ENCODE results near the gene INTS15.

GRCh38 chr7:6649241-6649961 is 59.6 kb downstream of the INTS15 start:
- no peak for TF ChIP-seq POLR2A (IDR thresholded peaks at IDR 0.05)
- TF ChIP-seq POLR2AphosphoS5 (IDR thresholded peaks at IDR 0.05), result no peak

Measured in upper lobe of left lung (tissue), 4 donors.